GOT3 (cell line): ENCODE measurements around the gene MOBP.
"Not testable (repeated sequence)": the region's sequence is repeated elsewhere in the genome, so short reads cannot be mapped to it uniquely, and the experiment has no call there.

ENCODE experiments used
- DNase-seq: peaks from one replicate; lab custom pipeline; 2025; ENCODE audit warnings: mixed read lengths; lab: John Stamatoyannopoulos, UW

The MOBP gene, protein sequence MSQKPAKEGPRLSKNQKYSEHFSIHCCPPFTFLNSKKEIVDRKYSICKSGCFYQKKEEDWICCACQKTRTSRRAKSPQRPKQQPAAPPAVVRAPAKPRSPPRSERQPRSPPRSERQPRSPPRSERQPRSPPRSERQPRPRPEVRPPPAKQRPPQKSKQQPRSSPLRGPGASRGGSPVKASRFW

DNA sequence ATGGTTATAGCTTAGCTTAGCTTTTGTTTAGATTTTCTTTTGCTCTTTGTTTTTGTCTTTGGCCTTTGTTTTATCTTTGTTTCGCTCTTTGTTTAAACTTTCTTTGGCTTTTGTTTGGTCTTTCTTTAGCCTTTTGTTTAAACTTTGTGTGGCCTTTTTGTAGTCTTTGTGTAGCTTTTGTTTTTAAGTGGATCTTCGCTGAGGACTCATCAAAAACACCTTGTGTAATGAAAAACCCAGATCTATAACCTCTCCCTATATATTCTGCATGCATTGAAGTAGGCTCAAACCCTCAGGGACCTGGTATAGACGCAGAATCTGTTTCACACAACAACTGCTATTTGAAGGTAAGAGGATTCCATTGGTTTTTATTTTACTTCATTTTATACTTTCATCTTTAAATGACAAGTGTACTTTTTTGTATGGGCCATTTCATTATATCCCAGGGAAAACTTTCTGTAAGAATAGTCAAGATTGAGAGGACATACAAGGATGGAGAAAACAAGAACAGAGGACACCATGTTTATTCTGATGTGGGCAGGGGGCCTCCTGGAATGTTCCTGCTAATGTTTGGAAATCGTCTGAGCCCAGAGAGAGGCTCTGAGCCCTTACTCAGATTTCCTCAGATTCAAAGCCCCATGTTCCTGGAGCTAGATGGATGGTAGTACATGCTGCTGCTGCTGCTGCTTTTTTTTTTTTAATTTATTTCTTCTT is at the start of gene MOBP:
Gene MOBP, plus strand, starts transcription at position 287 of the 714 bp plus-strand sequence. CDS start 34,390 bp downstream, outside the sequence.
- no peak for DNase-seq

DNA sequence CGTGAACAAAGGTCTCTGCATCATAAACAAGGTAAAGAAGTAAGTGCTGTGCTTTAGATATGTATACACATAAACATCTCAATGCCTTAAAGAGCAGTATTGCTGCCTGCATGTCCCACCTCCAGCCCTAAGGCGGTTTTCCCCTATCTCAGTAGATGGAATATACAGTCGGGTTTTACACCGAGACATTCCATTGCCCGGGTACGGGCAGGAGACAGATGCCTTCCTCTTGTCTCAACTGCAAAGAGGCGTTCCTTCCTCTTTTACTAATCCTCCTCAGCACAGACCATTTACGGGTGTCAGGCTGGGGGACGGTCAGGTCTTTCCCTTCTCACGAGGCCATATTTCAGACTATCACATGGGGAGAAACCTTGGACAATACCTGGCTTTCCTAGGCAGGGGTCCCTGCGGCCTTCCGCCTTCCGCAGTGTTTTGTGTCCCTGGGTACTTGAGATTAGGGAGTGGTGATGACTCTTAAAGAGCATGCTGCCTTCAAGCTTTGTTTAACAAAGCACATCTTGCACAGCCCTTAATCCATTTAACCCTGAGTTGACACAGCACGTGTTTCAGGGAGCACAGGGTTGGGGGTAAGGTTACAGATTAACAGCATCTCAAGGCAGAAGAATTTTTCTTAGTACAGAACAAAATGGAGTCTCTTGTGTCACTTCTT is 48.8 kb upstream of the MOBP start:
- not testable (repeated sequence) for DNase-seq

DNA sequence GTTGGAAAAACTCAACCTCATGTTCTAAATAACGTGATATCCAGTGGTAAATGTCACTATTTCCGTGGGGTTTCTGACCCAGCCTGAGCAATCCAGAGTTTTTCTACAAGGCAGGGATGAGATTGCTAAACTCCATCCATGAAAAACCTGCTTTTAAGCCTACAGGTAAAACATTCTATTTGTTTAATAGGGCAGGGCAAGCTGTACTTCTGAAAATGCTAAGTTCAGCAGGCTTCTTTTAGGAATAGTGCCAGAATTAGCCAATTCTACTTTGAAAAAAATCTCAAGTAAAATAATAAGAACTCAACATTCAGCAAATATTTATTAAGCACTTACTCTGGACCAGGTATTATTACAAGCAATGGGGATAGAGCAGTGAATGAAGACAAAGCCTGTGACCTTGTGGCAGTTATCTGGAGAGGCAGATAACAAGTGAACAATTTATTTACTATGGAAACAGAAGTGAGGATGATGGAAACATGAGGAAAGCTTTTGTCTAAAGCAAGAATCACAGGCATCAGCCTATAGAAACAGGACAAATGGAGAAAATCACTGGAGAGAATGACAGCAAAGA is 47.7 kb upstream of the MOBP start:
- no peak for DNase-seq

DNA sequence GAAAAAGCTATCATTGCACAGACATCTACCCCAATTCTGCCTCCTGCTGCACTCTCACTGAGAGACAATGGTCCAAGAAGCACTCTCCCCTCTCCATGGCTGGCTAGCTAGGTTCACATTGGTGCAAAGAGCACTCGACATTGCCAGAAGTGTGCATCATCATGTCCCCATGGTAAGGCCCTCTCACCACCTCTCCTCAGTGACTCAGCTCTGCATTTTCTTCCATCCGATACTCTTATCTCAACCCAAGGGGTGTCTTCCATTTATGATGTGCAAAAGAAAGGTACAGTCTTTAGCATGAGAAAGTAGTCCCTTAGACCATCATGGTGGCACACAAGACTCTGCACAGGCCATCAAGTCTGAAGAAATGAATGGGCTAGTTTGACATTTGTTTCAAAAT is 46.9 kb upstream of the MOBP start:
- DNase-seq: no peak

DNA sequence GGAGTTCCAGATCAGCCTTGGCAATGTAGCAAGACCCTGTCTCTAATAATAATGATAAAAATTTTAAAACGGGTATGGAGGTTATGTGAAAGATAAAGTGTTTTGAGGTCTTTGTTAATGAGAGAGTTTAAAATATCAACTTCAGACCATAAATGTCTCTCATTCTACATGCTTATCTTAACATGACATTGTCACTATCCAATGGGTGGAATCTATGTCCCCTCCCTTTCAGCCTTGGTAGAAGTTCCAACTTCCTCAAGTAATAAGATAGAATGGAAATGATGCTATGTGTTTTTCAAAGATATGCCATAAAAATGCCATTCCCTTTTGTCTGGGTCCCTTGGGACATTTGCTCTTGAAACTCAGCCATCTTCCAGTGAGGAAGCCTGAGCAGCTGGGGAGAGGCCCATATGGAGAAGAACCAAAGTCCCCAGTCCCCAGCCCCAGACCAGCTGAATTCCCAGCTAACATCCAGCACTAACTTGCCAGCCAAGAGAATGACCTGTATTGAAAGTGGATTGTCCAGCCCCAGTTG is 44.0 kb upstream of the MOBP start:
- no peak for DNase-seq

DNA sequence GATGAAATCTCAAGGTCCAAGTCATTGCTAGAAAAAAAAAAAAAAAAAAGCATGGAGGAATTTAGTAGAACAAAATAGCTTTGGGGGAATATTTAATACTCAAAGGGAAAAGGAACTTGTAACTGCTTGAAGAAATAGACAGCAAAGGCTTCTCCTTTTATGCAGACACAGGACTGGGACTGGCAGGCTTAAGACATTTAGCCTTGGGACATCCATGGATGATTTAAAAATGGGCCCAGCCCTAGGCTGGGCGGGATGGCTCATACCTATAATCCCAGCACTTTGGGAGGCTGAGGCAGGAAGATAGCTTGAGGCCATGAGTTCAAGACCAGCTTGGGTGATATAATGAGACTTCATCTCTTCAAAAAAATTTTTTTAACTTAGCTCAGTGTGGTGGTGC is 41.2 kb upstream of the MOBP start:
- no peak for DNase-seq

DNA sequence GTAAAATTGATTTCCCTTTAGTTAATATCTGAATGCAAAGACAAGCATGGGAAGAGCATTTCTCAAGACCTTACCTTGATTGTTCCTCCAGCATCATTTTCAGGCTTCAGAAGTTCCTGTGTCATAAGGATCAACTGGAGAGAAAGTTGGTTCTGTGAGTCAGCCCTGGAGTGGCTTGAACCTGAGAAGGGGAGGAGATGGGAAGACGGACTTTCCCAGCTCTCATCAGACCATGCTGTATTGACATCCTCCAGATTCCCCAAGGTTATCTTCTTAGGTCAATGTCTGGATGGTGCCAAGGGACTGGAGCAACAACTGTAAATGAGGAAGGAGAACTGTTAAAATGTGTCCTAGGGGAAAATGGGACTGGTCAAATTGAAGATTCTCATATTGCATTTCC is 40.0 kb upstream of the MOBP start:
- DNase-seq: no peak

DNA sequence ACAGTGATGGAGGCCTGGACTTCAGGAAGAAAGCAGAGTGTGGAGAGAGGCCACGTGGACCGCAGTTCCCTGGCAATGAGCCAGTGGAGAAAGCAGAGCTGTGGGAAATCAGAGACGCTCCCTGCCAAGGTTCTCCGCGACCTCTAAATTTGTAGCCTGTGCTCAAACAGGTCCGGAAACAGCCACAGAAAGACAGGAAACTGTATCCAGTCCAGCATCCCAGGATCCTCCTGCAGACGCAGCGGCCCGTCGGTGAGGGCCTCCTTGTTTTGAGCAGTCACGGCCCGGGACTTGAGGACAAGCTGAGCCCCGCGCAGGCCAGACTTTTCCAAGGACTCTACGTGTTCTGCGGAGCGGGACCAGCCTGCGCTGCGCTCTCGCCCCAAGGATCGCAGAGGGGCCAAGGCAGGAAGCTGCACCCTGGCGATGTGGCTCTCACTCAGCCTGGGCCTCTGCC is 38.7 kb upstream of the MOBP start:
- DNase-seq: no peak

DNA sequence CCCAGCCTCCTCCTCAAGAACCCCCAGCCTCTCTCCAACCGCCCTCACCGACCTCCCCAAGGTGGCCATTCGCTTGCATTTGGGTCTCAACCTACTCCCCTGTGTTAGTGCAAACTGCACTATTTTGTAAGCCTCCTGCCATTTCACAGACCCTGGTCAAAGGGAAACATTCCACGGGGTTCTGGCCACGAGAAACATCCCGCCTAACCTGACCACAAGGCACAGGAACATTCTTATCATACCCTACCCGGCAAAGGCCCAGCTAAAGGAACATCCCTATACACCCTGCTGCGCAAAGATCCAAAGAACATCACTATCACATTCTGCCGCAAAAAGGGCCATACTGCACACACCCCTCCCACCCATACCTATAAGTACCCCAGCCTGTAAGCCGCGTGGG is 38.0 kb upstream of the MOBP start:
- DNase-seq: no peak

DNA sequence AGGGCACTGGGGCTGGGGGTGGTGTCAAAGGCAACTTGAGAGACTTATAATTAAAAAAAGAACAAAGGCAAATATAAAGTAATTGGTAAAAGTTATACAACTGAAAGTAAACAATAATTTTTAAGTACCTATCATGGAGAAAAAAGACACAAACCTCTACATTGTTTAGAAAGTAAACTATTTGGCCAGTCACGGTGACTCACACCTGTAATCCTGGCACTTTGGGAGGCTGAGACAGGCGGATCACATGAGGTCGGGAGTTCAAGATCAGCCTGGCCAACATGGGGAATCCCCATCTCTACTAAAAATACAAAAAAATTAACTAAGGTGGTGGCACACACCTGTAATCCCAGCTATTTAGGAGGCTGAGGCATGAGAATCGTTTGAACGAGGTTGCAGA is 35.1 kb upstream of the MOBP start:
- DNase-seq: no peak

DNA sequence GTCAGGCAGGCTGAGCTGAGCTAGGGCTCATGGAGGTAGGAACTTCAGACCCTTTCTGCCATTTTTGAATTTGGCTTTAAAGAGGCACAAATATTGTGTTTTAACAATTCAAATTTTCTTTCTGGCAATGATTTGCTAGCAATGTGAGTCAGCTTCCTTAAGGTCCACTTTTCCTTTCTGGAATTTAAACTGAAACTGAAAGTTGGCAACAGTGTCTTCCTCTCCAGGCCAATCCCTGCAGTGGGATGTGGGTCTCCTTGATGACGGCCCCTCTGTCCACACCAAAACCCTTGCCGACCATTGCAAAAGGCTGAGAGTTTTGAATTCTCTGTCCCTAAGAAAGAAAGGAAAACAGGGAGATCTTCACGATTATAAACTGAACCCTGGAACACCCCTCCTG is 33.8 kb upstream of the MOBP start:
- DNase-seq: no peak

DNA sequence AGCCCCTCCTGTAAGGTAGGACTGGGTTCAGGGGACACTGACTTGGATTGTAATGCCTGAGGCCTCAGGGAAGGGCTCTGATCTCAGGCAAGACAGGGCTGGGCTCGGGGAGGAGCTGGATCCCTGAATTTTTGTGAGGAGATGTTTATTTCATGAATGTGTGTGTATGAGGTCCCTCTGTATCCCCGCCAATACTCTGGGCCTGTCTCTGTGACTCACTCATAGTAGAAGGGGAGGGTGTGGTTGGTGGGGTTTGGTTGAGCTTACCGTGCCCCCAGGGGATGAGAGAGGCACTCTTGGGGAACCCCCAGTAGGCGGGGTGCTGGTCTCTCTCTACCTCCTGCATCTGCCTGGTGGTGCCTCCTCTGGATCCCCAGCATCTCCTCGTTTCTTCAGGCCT is 32.9 kb upstream of the MOBP start:
- DNase-seq: no peak

DNA sequence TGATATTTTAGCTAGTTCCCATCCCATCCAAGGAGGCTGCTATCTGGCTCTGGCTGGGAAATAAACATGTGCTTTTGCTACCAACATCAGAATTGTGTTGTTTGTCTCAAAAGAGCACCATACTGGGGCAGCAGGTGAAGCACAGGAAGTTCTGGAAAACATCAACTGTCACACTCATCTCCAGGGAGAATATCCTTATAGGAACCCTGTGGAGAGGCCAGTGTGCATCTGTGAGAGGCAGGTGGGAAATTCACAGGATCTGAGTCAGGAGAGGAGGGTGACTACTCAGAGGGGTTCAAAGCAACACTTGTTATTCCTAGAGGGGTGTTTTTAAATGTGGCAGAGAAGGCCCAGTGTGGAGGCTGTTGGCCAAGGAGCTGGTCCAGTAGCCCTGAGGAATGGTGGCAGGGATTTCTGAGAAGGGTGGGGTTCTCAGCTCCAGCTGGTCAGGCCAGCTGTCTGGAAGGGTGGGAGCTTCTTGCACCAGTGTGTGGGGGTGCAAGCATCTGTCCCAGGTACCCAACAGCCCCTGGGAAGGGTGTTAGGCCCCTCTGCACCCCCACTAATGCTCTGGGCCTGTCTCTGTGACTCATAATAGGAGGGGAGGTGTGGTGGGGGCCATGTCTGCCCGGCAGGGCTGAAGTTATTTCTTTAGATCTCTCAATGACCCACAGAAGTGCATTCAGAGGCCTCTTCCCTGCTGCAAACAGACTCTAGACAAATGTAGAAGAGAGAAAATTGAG is 32.3 kb upstream of the MOBP start:
- no peak for DNase-seq

DNA sequence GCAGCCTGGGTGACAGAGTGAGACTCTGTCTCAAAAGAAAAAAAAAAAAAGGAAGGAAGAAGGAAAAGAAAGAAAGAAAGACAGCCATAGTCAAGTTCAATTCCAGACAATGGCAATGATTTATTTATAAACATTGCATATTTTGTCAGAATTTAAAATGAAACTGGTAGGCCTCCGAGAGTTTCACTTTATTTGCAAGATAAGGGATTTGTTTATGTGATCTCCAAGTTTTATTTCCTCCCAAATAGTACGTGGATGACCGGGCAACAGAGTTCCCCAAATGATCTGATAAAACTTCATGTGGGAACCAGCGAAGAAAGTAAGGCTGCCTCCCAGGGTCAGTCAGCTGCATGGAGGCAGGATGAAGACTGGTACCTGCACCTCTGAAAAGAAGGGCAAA is 28.6 kb upstream of the MOBP start:
- DNase-seq: no peak

DNA sequence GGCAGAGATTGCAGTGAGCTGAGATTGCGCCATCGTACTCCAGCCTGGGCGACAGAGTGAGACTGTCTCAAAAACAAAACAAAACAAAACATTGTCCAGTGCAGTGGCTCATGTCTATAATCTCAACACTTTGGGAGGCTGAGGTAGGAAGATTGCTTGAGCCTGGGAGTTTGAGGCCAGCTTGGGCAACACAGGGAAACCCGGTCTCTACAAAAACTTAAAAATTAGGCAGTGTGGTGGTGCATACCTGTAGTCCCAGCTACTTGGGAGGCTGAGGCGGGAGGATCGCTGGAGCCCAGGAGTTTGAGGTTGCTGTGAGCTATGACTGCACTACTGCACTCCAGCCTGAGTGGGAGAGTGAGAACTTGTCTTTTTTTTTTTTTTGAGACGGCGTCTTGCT is 27.2 kb upstream of the MOBP start:
- no peak for DNase-seq

DNA sequence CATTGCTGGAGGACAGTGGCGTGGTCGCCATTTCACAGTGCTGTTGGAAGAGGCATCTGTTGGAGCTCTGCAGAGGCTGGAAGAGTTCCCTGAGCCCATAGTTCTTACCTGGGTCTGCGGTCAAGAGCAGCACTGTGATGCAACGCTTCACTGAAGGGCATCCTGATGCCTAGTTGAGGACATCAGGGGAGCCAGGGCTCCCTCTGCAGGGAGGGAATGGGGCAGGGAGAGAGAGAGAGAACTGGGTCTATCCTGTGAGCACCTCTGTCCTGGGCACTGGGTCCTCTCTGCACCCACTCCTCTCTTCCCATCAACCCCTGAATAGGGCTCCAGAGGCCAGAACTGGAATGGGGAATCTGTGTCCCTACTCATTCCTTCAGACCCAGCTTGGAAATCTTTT is 23.9 kb upstream of the MOBP start:
- DNase-seq: no peak

DNA sequence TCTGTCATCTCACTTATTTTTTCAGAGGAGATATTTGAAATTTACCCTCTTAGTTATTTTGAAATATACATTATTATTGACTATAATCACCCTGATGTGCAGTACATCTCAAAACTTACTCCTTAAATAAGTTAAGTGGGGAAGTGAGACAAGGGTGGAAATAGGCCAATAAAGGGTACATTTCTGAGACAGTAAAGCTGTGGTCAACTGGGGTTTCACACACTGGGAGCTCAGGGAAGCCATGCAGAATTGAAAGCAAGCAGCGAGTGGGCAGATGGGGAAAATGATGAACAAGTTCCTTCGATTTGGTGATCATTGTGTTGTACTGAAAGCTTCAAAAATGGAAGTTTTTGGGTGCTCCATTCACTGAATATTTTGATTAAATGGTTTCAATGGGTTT is 21.6 kb upstream of the MOBP start:
- no peak for DNase-seq

DNA sequence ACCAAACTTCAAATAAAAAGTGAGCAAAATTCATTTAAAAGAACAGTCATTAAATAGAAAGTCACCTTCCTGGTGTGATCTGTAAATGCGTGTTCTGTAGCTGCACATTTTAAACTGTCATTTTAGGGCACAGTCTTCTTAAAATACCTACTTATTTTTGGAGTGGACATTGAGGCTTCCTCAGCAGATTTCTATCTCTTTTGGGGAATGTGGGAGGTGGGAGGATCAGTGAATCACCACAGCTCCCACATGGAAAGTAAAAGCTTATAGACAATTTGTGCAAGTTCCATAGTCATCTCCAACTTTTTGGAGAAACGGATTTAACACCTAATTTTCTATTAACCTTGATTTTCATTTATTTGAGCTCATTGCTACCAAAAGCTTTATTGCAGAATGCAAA is 21.0 kb upstream of the MOBP start:
- no peak for DNase-seq

DNA sequence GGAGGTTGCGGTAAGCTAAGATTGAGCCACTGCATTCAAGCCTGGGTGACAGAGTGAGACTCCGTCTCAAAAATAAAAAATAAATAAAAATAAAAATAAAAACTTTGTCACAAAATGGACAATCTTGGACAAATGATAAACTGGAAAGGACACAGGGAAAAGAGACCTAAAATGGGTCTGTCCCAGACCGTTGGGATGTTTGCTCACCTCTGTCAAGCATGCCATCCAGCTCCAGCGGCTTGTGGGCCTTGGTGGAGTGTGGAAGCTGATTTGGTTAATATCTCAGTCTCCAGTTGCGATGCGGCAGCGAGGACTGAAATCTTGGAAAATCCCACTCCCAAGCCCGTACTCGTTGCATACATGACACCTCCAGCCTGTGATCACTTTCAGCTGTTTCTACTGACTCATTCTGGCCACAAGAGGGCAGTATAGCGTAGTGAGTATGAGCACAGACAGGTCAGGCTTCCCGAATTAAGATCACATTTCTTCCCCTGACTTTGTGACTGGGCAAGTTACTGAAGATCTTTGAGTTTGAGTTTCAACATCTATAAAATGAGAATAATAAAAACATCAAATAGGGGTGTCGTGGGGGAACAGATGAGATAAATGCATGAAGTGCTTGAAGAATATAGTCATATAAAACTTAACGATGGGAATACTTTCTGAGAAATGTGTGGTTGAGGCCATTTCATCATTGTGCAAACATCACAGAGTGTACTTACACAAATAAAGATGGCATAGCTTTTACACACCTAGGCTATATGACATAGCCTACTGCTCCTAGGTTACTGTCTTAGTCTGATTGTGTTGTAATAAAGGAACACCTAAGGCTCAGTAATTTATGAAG is 19.6 kb upstream of the MOBP start:
- DNase-seq: no peak

DNA sequence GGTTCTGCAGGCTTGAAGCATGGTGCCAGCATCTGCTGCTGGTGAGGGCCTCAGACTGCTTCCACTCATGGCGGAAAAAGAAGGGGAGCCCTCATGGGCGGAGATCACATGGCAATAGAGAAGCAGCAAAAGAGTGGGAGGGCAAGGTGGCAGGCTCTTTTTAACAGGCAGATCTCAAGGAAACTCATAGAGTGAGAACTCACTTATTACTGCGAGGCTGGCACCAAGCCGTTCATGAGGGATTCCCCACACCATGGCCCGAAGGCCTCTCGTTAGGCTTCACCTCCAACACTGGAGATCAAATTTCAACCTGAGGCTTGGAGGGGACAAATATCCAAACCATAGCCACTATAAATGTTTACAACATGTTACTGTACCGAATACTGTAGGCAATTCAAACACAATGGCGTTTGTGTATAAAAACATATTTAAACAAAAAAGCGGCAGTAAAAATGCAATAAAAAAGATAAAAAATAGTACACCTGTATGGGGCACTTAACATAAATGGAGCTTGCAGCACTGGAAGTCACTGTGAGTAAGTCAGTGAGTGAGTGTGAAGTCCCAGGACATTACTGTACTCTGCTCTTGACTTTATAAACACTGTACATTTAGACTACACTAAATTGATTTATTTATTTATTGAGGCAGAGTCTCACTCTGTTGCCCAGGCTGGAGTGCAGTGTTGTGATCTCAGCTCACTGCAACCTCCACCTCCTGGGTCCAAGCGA is 18.8 kb upstream of the MOBP start:
- no peak for DNase-seq
